ENCODE data around the gene MCRIP1. TPM values are rescaled to one million over a fixed set of nuclear protein-coding genes. Genes with fewer than 3 reads are reported as not detected.

MCRIP1 gene
- total and polyA plus RNA-seq, 2 of the 4 experiments (the other 2 are of a cell fraction) = 56.5 to 164 TPM

DNA sequence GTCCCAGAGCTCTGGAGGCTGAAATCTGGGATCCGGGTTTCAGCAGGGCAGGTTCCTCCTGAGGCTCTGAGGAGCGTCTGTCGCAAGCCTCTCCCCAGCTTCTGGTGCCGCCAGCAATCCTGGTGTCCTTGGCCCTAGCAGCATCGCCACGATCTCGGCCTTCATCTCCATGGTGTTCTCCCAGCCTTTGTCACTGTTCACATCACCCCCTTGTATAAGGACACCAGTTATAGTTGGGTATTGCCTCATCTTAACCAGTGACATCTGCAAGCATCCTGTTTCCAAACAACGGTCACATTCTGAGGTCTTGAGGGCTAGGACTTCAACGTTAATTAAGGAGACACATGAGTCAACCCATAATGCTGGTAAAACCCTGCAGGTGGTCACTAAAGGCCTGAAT is 4.5 kb upstream of the MCRIP1 start:
- Histone ChIP-seq H3K4ac (ENCODE audit: low read depth, low read length) (no peak overlapping the region), H3K9me1 (ENCODE audit: insufficient read depth, low read length) (peaks cover 14% of the 10 kb centered on the region), H4K20me1 (ENCODE audit: insufficient read depth, low read length) (peaks cover 4% of the 10 kb centered on the region; the same call in 1 of the 2 replicates), H3K79me1 (ENCODE audit: low read depth in 1 of 2, low read length in 2 of 2) (peaks cover 4 to 15% of the 10 kb centered on the region in 2 experiments; a peak in 2 of 4 replicates), H4K91ac (ENCODE audit: insufficient read depth, low read depth, low read length) (no peak overlapping the region), H2AK9ac (replicated peaks; ENCODE audit: low read depth, low read length, poor library complexity) (no peak overlapping the region), H3K18ac (ENCODE audit: low read depth, low read length) (no peak overlapping the region), H3K4me1 (ENCODE audit: control insufficient read depth, insufficient read depth, low read length) (peaks cover 6% of the 10 kb centered on the region; the same call in 1 of the 2 replicates), H3K23ac (ENCODE audit: low read depth, low read length) (no peak overlapping the region), H3K9ac (ENCODE audit: low read depth, low read length) (no peak overlapping the region), H3K27me3 (ENCODE audit: control insufficient read depth, insufficient read depth, low read length) (no peaks in the 10 kb centered on the region), H3K4me3 (ENCODE audit: insufficient read depth, low read depth, low read length) (no peak overlapping the region), H3K56ac (ENCODE audit: extremely low read depth, insufficient read depth, low read length) (no peak overlapping the region), H3K9me3 (ENCODE audit: control insufficient read depth, insufficient read depth, low read length) (no peaks in the 10 kb centered on the region), H3K27ac (ENCODE audit: insufficient read depth, low read length) (no peak overlapping the region), H3K4me2 (ENCODE audit: low read depth, low read length) (no peak overlapping the region), H2AFZ (replicated peaks; ENCODE audit: low read length, poor library complexity) (no peak overlapping the region), H2BK5ac (ENCODE audit: low read depth, low read length, poor library complexity, severe bottlenecking) (no peak overlapping the region), H4K8ac (ENCODE audit: low read depth in 2 of 2, low read length in 2 of 2) (no peak overlapping the region), H2BK20ac (ENCODE audit: low read depth, low read length) (no peak overlapping the region), H4K5ac (ENCODE audit: low read depth, low read length) (no peak overlapping the region), H2BK15ac (ENCODE audit: low read depth, low read length) (no peak overlapping the region), H3K36me3 (ENCODE audit: control insufficient read depth, insufficient read depth, low read length) (peaks cover 8% of the 10 kb centered on the region; the same call in 1 of the 2 replicates), H2BK120ac (ENCODE audit: low read depth, low read length) (no peak overlapping the region), H3K14ac (replicated peaks; ENCODE audit: low read depth, low read length) (no peak overlapping the region), H2AK5ac (ENCODE audit: low read depth, low read length) (no peak overlapping the region)
- dilution Hi-C loops (cut with HindIII; ENCODE audit: low sequenced_read_pairs, unreplicated experiment) = no loop called here
- in situ Hi-C loops (cut with MboI; ENCODE audit: low sequenced_read_pairs) = no loop called here
- WGBS, 2 experiments (ENCODE audit: extremely low coverage in 2 of 2, insufficient read length in 1 of 2) = 80% methylated on average over 4 of the region's 9 CpGs; no CpG with 5 or more reads in 1 of the 2 experiments
- intact Hi-C loops (cut with micrococcal nuclease) = no loop called here
- TF ChIP-seq CEBPB (IDR thresholded peaks at IDR 0.05; ENCODE audit: low read depth, low read length) = peak; percentile 59; the same call in 1 of the 2 replicates
- TF ChIP-seq, protein P1, sequence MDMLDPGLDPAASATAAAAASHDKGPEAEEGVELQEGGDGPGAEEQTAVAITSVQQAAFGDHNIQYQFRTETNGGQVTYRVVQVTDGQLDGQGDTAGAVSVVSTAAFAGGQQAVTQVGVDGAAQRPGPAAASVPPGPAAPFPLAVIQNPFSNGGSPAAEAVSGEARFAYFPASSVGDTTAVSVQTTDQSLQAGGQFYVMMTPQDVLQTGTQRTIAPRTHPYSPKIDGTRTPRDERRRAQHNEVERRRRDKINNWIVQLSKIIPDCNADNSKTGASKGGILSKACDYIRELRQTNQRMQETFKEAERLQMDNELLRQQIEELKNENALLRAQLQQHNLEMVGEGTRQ (IDR thresholded peaks at IDR 0.05; ENCODE audit: low read depth, low read length) = no peak
- ChIA-PET CTCF (no interaction called here), POLR2A (ENCODE audit: unreplicated experiment) (no interaction called here)
- ATAC-seq (ENCODE audit: low read depth) (no peak), DNase-seq (peak; percentile 40)
- no TSS peak for BruUV-seq (replicated peaks)
